ENCODE results near the gene BICRA. TPM values are rescaled to one million over a fixed set of nuclear protein-coding genes. Genes with fewer than 3 reads are reported as not detected.

BICRA gene
- polyA plus RNA-seq, 1 donor (not counting 4 experiments of a cell fraction or from before 2014, with no cell fraction given), result 0.42 TPM

- Histone ChIP-seq H3K4me1 (ENCODE audit: control insufficient read depth, extremely low read depth, insufficient read depth, low read length) (peaks cover 26% of the 10 kb centered on the region), H3K4me2 (ENCODE audit: control insufficient read depth, extremely low read depth, insufficient read depth, low read depth, low read length) (peak overlapping the region; percentile 25), H3K79me2 (ENCODE audit: control insufficient read depth, insufficient read depth, low read length) (peaks cover 36% of the 10 kb centered on the region), H2AFZ (ENCODE audit: control insufficient read depth, low read length) (no peak overlapping the region), H3K4me3 (ENCODE audit: control insufficient read depth in 2 of 3, extremely low read depth in 1 of 3, insufficient read depth in 2 of 3, low read depth in 1 of 3, low read length in 3 of 3) (no peak overlapping the region), H4K20me1 (ENCODE audit: control insufficient read depth, extremely low read depth, insufficient read depth, low read length) (peaks cover 5% of the 10 kb centered on the region), H3K36me3 (ENCODE audit: control insufficient read depth in 2 of 2, extremely low read depth in 1 of 2, insufficient read depth in 2 of 2, low read length in 2 of 2) (peaks cover 3 to 6% of the 10 kb centered on the region in 2 experiments), H3K27ac (ENCODE audit: control insufficient read depth, insufficient read depth, low read length) (no peak overlapping the region), H3K27me3 (ENCODE audit: control insufficient read depth, extremely low read depth, insufficient read depth, low read length) (no peaks in the 10 kb centered on the region), H3K9ac (ENCODE audit: control insufficient read depth, extremely low read depth, insufficient read depth, low read length) (no peak overlapping the region), H3K9me3 (ENCODE audit: control insufficient read depth, low read depth, low read length) (no peaks in the 10 kb centered on the region), H3K9me1 (ENCODE audit: control insufficient read depth, extremely low read depth, insufficient read depth, low read length) (peaks cover 3% of the 10 kb centered on the region)
- dilution Hi-C loops (cut with MboI; ENCODE audit: extremely low pct_ligation_motif_present, low sequenced_read_pairs), result no loop called here
- no peak for DNase-seq (ENCODE audit: low read depth, low spot score)
- no peak for TF ChIP-seq EZH2 (IDR thresholded peaks at IDR 0.05; ENCODE audit: low read length)
- no peak for TF ChIP-seq CTCF (optimal IDR thresholded peaks at IDR 0.05 in 1 of 3, IDR thresholded peaks at IDR 0.05 in 1 of 3, conservative IDR thresholded peaks at IDR 0.05 in 1 of 3; ENCODE audit: extremely low read depth in 1 of 3, insufficient read depth in 2 of 3, low read length in 3 of 3)
- no peak for FAIRE-seq
Observed at GRCh38 chr19:47641891-47642485, 33.1 kb downstream of the BICRA start.

- TF ChIP-seq CTCF (optimal IDR thresholded peaks at IDR 0.05 in 1 of 3, IDR thresholded peaks at IDR 0.05 in 1 of 3, conservative IDR thresholded peaks at IDR 0.05 in 1 of 3; ENCODE audit: extremely low read depth in 1 of 3, insufficient read depth in 2 of 3, low read length in 3 of 3), result no peak
- TF ChIP-seq EZH2 (IDR thresholded peaks at IDR 0.05; ENCODE audit: low read length), result no peak
- Histone ChIP-seq H3K9me1 (ENCODE audit: control insufficient read depth, extremely low read depth, insufficient read depth, low read length) (peaks cover 3% of the 10 kb centered on the region), H3K4me1 (ENCODE audit: control insufficient read depth, extremely low read depth, insufficient read depth, low read length) (peaks cover 30% of the 10 kb centered on the region), H3K27ac (ENCODE audit: control insufficient read depth, insufficient read depth, low read length) (no peak overlapping the region), H3K36me3 (ENCODE audit: control insufficient read depth in 2 of 2, extremely low read depth in 1 of 2, insufficient read depth in 2 of 2, low read length in 2 of 2) (peaks cover 4 to 6% of the 10 kb centered on the region in 2 experiments), H3K9ac (ENCODE audit: control insufficient read depth, extremely low read depth, insufficient read depth, low read length) (no peak overlapping the region), H3K9me3 (ENCODE audit: control insufficient read depth, low read depth, low read length) (no peaks in the 10 kb centered on the region), H3K4me2 (ENCODE audit: control insufficient read depth, extremely low read depth, insufficient read depth, low read depth, low read length) (no peak overlapping the region), H2AFZ (ENCODE audit: control insufficient read depth, low read length) (no peak overlapping the region), H3K27me3 (ENCODE audit: control insufficient read depth, extremely low read depth, insufficient read depth, low read length) (no peaks in the 10 kb centered on the region), H4K20me1 (ENCODE audit: control insufficient read depth, extremely low read depth, insufficient read depth, low read length) (peaks cover 5% of the 10 kb centered on the region), H3K4me3 (ENCODE audit: control insufficient read depth in 2 of 3, extremely low read depth in 1 of 3, insufficient read depth in 2 of 3, low read depth in 1 of 3, low read length in 3 of 3) (no peak overlapping the region), H3K79me2 (ENCODE audit: control insufficient read depth, insufficient read depth, low read length) (peaks cover 44% of the 10 kb centered on the region)
- dilution Hi-C loops (cut with MboI; ENCODE audit: extremely low pct_ligation_motif_present, low sequenced_read_pairs), result no loop called here
- FAIRE-seq, result no peak
- DNase-seq (ENCODE audit: low read depth, low spot score), result no peak
Observed at GRCh38 chr19:47643281-47643680, 34.3 kb downstream of the BICRA start.

All from keratinocyte (primary cell).